SK-N-SH (cell line): Measurements from ENCODE around the gene KCNT1. TPM values are rescaled to one million over a fixed set of nuclear protein-coding genes. Genes with fewer than 3 reads are reported as not detected.

Experiments used
- CTCF ChIA-PET: fragments of 300-600, 350-600 bp; formaldehyde crosslinking; extraction: SDS; loops from one replicate; lab custom pipeline; 2021; lab: Yijun Ruan, JAX
- POLR2A ChIA-PET: fragments of 350-600 bp; sonication (Branson Sonifier 250); formaldehyde crosslinking; extraction: SDS; loops from one replicate; lab custom pipeline; 2020; ENCODE audit warnings: antibody characterized with exemption, inconsistent platforms; lab: Yijun Ruan, JAX
- DNase-seq: peaks from one replicate; pipeline ENCODE4 v3.0.0; 2012
- H2AFZ ChIP-seq: fragments of 200-600 bp; sonication (generic); 2 replicates; pipeline ENCODE4 v1.8.1; 2016; ENCODE audit warnings: antibody characterized with exemption, mild to moderate bottlenecking, low read depth
- H3F3A ChIP-seq: fragments of 200-600 bp; sonication (generic); replicated peaks from 2 replicates; pipeline ENCODE3; 2016; ENCODE audit warnings: antibody characterized with exemption, mild to moderate bottlenecking; ENCODE audit not compliant: insufficient read depth
- H3K27ac ChIP-seq, 2 experiments: fragments of 200-500 bp in 1 of 2; fragments of 200-600 bp in 1 of 2; sonication (Bioruptor generic) in 1 of 2; sonication (generic), shearing (Covaris generic) in 1 of 2; 2 replicates each; pipeline versions ENCODE4 v1.5.1 to v1.6.1; 2014 to 2016; ENCODE audit warnings: low read depth in 2 of 2, inconsistent platforms in 1 of 2, low read length in 1 of 2, mild to moderate bottlenecking in 1 of 2, mixed read lengths in 1 of 2
- H3K27me3 ChIP-seq: fragments of 200-600 bp; sonication (generic), shearing (Covaris generic); 2 replicates; pipeline ENCODE4 v1.6.1; 2016; ENCODE audit warnings: mixed run types; ENCODE audit not compliant: insufficient read depth
- H3K36me3 ChIP-seq, 2 experiments: fragments of 200-500 bp in 1 of 2; fragments of 200-600 bp in 1 of 2; sonication (Bioruptor generic) in 1 of 2; sonication (generic) in 1 of 2; replicated peaks in 1 of 2; 2 replicates each; pipeline versions ENCODE3 to v1.5.1; 2014 to 2016; ENCODE audit warnings: low read length in 1 of 2, mild to moderate bottlenecking in 1 of 2; ENCODE audit not compliant: insufficient read depth in 2 of 2, control insufficient read depth in 1 of 2
- H3K4me1 ChIP-seq, 2 experiments: fragments of 200-500 bp in 1 of 2; fragments of 200-600 bp in 1 of 2; sonication (Bioruptor generic) in 1 of 2; sonication (generic), shearing (Covaris generic) in 1 of 2; 2 replicates each; pipeline versions ENCODE4 v1.5.1 to v1.6.1; 2014 to 2016; ENCODE audit warnings: low read depth in 1 of 2, low read length in 1 of 2, mixed run types in 1 of 2; ENCODE audit not compliant: insufficient read depth in 2 of 2, control insufficient read depth in 1 of 2
- H3K4me2 ChIP-seq: fragments of 200-600 bp; sonication (generic), shearing (Covaris generic); 2 replicates; pipeline ENCODE4 v1.6.1; 2017; ENCODE audit warnings: mixed run types
- H3K4me3 ChIP-seq, 2 experiments: fragments of 200-500 bp in 1 of 2; fragments of 200-600 bp in 1 of 2; sonication (Bioruptor generic) in 1 of 2; sonication (generic), shearing (Covaris generic) in 1 of 2; 2 replicates each; pipeline versions ENCODE4 v1.5.1 to v1.8.1; 2014 to 2016; ENCODE audit warnings: low read depth in 2 of 2, inconsistent platforms in 1 of 2, low read length in 1 of 2, mild to moderate bottlenecking in 1 of 2, mixed read lengths in 1 of 2, moderate library complexity in 1 of 2
- H3K79me2 ChIP-seq: fragments of 200-600 bp; sonication (generic); 2 replicates; pipeline ENCODE4 v1.8.1; 2017; ENCODE audit warnings: mild to moderate bottlenecking; ENCODE audit not compliant: insufficient read depth
- H3K9ac ChIP-seq: fragments of 200-600 bp; sonication (generic); 2 replicates; pipeline ENCODE4 v1.6.1; 2017; ENCODE audit warnings: mixed run types
- H3K9me2 ChIP-seq: fragments of 200-600 bp; sonication (generic); 2 replicates; pipeline ENCODE4 v1.6.1; 2017; ENCODE audit warnings: mixed run types
- H3K9me3 ChIP-seq: fragments of 200-600 bp; sonication (generic); 2 replicates; pipeline ENCODE4 v1.6.1; 2017; ENCODE audit warnings: mixed run types, mild to moderate bottlenecking, moderate library complexity
- H4K20me1 ChIP-seq: fragments of 200-600 bp; sonication (generic); 2 replicates; pipeline ENCODE4 v1.6.1; 2017; ENCODE audit warnings: mild to moderate bottlenecking, mixed run types; ENCODE audit not compliant: insufficient read depth
- EP300 ChIP-seq, 2 experiments: IDR thresholded peaks; 2 replicates each; pipeline versions ENCODE4 v1.4.0 to v1.6.1; 2012; ENCODE audit warnings: borderline replicate concordance in 1 of 2, low read depth in 1 of 2, low read length in 1 of 2
- FOXJ3 ChIP-seq: sonication (generic); formaldehyde crosslinking; IDR thresholded peaks from 2 replicates; pipeline ENCODE4 v1.5.1; 2020; ENCODE audit warnings: mild to moderate bottlenecking, missing genetic modification reagents
- FOXM1 ChIP-seq: IDR thresholded peaks from 2 replicates; pipeline ENCODE4 v1.4.0; 2012; ENCODE audit warnings: low read depth, mild to moderate bottlenecking
- GABPA ChIP-seq: IDR thresholded peaks from 2 replicates; pipeline ENCODE4 v1.4.0; 2012; ENCODE audit warnings: low read depth, mild to moderate bottlenecking
- GATA2 ChIP-seq: sonication (generic); formaldehyde crosslinking; IDR thresholded peaks from 2 replicates; pipeline ENCODE4 v1.5.0; 2020; ENCODE audit warnings: mild to moderate bottlenecking, missing genetic modification reagents
- IRF3 ChIP-seq: fragments of 150-350 bp; IDR thresholded peaks from 2 replicates; pipeline ENCODE4 v1.6.1; 2016; ENCODE audit warnings: mild to moderate bottlenecking, low read depth, low read length
- JUND ChIP-seq: IDR thresholded peaks from 2 replicates; pipeline ENCODE4 v1.4.0; 2012
- MEF2A ChIP-seq: IDR thresholded peaks from 2 replicates; pipeline ENCODE4 v1.4.0; 2012; ENCODE audit warnings: low read depth, borderline replicate concordance
- MXI1 ChIP-seq: IDR thresholded peaks from 2 replicates; pipeline ENCODE4 v1.6.1; 2012; ENCODE audit warnings: mild to moderate bottlenecking, low read depth, low read length, improper control_type of control experiment
- NFIC ChIP-seq: IDR thresholded peaks from 2 replicates; pipeline ENCODE4 v1.4.0; 2012; ENCODE audit warnings: borderline replicate concordance
- NRF1 ChIP-seq: IDR thresholded peaks from 2 replicates; pipeline ENCODE4 v1.6.1; 2012; ENCODE audit warnings: low read depth, mild to moderate bottlenecking, low read length
- PBX3 ChIP-seq: IDR thresholded peaks from 2 replicates; pipeline ENCODE4; 2012
- RAD21 ChIP-seq: IDR thresholded peaks from 2 replicates; pipeline ENCODE4 v1.6.1; 2012; ENCODE audit warnings: mild to moderate bottlenecking, low read length
- RCOR1 ChIP-seq: fragments of 150-350 bp; IDR thresholded peaks from 2 replicates; pipeline ENCODE4 v1.6.1; 2017; ENCODE audit warnings: antibody characterized with exemption, low read length
- REST ChIP-seq: IDR thresholded peaks from 2 replicates; pipeline ENCODE4 v1.6.1; 2012; ENCODE audit warnings: mild to moderate bottlenecking, low read depth, low read length, moderate library complexity
- RFX5 ChIP-seq: IDR thresholded peaks from 2 replicates; pipeline ENCODE4 v1.6.1; 2012; ENCODE audit warnings: mild to moderate bottlenecking, improper control_type of control experiment, low read length
- RXRA ChIP-seq: IDR thresholded peaks from 2 replicates; pipeline ENCODE4 v1.4.0; 2012; ENCODE audit warnings: low read depth, mild to moderate bottlenecking, borderline replicate concordance
- SMC3 ChIP-seq: IDR thresholded peaks from 2 replicates; pipeline ENCODE4 v1.6.1; 2012; ENCODE audit warnings: low read depth, low read length, improper control_type of control experiment
- TCF12 ChIP-seq: IDR thresholded peaks from 2 replicates; pipeline ENCODE4 v1.4.0; 2012
- USF1 ChIP-seq: IDR thresholded peaks from 2 replicates; pipeline ENCODE4 v1.4.0; 2012; ENCODE audit warnings: low read depth, borderline replicate concordance
- YY1 ChIP-seq: IDR thresholded peaks from 2 replicates; pipeline ENCODE4 v1.4.0; 2012; ENCODE audit warnings: low read depth, mild to moderate bottlenecking
- WGBS: methylation state at CpG from one replicate; pipeline ENCODE4 v1.1.6; 2017; ENCODE audit warnings: low lambda C conversion rate; 5-methylcytosine and 5-hydroxymethylcytosine counted together
- polyA plus RNA-seq, 3 experiments: library from polyadenylated mRNA; depleted of rRNA; stranded (reverse); fragments of >200 nt; gene quantifications; 2 replicates each; pipeline ENCODE4 v1.2.3, GENCODE V29; 2012

Gene KCNT1
- polyA plus RNA-seq, 1 of the 3 experiments (the other 2 are of a cell fraction): 0.08 TPM

GRCh38 chr9:135827866-135828580, 126.0 kb downstream of the KCNT1 start:
- Histone ChIP-seq H3K27me3 (no peaks in the 10 kb centered on the region), H3K27ac (no peak overlapping the region), H3K4me1 (no peaks in the 10 kb centered on the region), H3K9me2 (no peaks in the 10 kb centered on the region), H3F3A (no peaks in the 10 kb centered on the region), H3K4me3 (no peak overlapping the region), H3K9me3 (no peaks in the 10 kb centered on the region), H3K4me2 (no peak overlapping the region), H3K79me2 (peaks cover 56% of the 10 kb centered on the region), H4K20me1 (peaks cover 19% of the 10 kb centered on the region; the same call in 1 of the 2 replicates), H3K36me3 (peaks cover 23 to 28% of the 10 kb centered on the region in 2 experiments), H2AFZ (no peak overlapping the region), H3K9ac (no peak overlapping the region)
- no peak for DNase-seq
- TF ChIP-seq NRF1: no peak
- no peak for TF ChIP-seq NFIC
- TF ChIP-seq PBX3: no peak
- ChIA-PET POLR2A (no interaction called here), CTCF (interaction anchor here (0.6 to 1.9 kb wide), 3 partner anchors 28 to 294 kb away, joined by 3 to 5 read pairs (median 3); no protein-coding TSS in a partner anchor)
- 96% methylated on average over 10 of the region's 13 CpGs for WGBS

- Histone ChIP-seq H3K9ac (no peak overlapping the region), H3K36me3 (peaks cover 17 to 23% of the 10 kb centered on the region in 2 experiments), H3K4me3 (no peak overlapping the region), H3F3A (no peaks in the 10 kb centered on the region), H3K9me2 (no peaks in the 10 kb centered on the region), H3K4me1 (no peaks in the 10 kb centered on the region), H3K79me2 (peaks cover 59% of the 10 kb centered on the region), H4K20me1 (peaks cover 20% of the 10 kb centered on the region), H3K27me3 (no peaks in the 10 kb centered on the region), H3K4me2 (no peak overlapping the region), H2AFZ (no peak overlapping the region), H3K27ac (no peak overlapping the region), H3K9me3 (no peaks in the 10 kb centered on the region)
- 88% methylated on average over 5 of the region's 5 CpGs for WGBS
- CTCF ChIA-PET: interaction anchor here (0.6 to 1.9 kb wide), 3 partner anchors 27 to 293 kb away, joined by 3 to 5 read pairs (median 3); no protein-coding TSS in a partner anchor
- no peak for TF ChIP-seq RXRA
- no peak for TF ChIP-seq PBX3
- no peak for TF ChIP-seq GATA2 (CRISPR knock-in tag)
- TF ChIP-seq RFX5: no peak
- TF ChIP-seq TCF12: no peak
- no peak for TF ChIP-seq USF1
- no peak for TF ChIP-seq YY1
- no peak for TF ChIP-seq FOXM1
- no peak for TF ChIP-seq RCOR1
- no peak for TF ChIP-seq GABPA
- no peak for TF ChIP-seq MXI1
- no peak for TF ChIP-seq EP300 (IDR thresholded peaks at IDR 0.05; ENCODE audit: borderline replicate concordance in 1 of 2, low read depth in 1 of 2, low read length in 1 of 2)
- TF ChIP-seq SMC3: no peak
- no peak for TF ChIP-seq NFIC
- no peak for TF ChIP-seq JUND
- no peak for TF ChIP-seq FOXJ3 (CRISPR knock-in tag)
- TF ChIP-seq REST: no peak
- no peak for TF ChIP-seq MEF2A
- no peak for TF ChIP-seq IRF3
- TF ChIP-seq RAD21: no peak
- no peak for DNase-seq
- POLR2A ChIA-PET: no interaction called here
Observed at GRCh38 chr9:135828656-135829055, 126.7 kb downstream of the KCNT1 start.
